HCT116 (cell line): ENCODE results near the gene MRPL44. TPM values are rescaled to one million over a fixed set of nuclear protein-coding genes. Genes with fewer than 3 reads are reported as not detected.

ENCODE experiments used
- ATAC-seq: fragments of 200-7000 bp; cut with Tn5 transposase; 2 replicates; pipeline ENCODE4 v1.9.1; 2020; ENCODE audit warnings: mild to moderate bottlenecking, moderate library complexity
- BruUV-seq: library from RNA; stranded (reverse); fragments of 400-500 nt; replicated peaks from 2 replicates; lab custom pipeline; 2021; lab: Mats Ljungman, UMichigan
- CTCF ChIA-PET: fragments of 300-600 bp; sonication (Branson Sonifier 250); formaldehyde crosslinking; loops from one replicate; lab custom pipeline; 2021; ENCODE audit warnings: antibody characterized with exemption; lab: Charles Lee
- POLR2A ChIA-PET: fragments of 300-600, 350-600 bp; sonication (Branson Sonifier 250); formaldehyde crosslinking; loops from one replicate; lab custom pipeline; 2021; ENCODE audit warnings: antibody characterized with exemption; lab: Charles Lee
- RAD21 ChIA-PET, 2 experiments: fragments of 300-600 bp; sonication (Branson Sonifier 250); formaldehyde crosslinking; loops; one replicate each; lab custom pipeline; 2023; ENCODE audit warnings: low total read pairs in 2 of 2; ENCODE audit not compliant: uncharacterized antibody in 2 of 2, unreplicated experiment in 2 of 2, low non-redundant PET in 1 of 2; lab: Charles Lee
- DNase-seq: peaks from one replicate; pipeline ENCODE4 v3.0.0-alpha.2; 2010; ENCODE audit warnings: low read depth, low spot score
- H2AFZ ChIP-seq: fragments of 200-600 bp; shearing (Covaris generic), sonication (generic); 2 replicates; pipeline ENCODE4 v1.6.1; 2017; ENCODE audit warnings: low read depth, mixed run types, mixed read lengths, antibody characterized with exemption, low read length; ENCODE audit not compliant: poor library complexity, severe bottlenecking
- H3K27ac ChIP-seq: 2 replicates; pipeline ENCODE4 v1.5.1; 2012; ENCODE audit warnings: low read depth, low read length
- H3K27me3 ChIP-seq: fragments of 200-600 bp; sonication (generic); 2 replicates; pipeline ENCODE4 v1.6.1; 2016; ENCODE audit warnings: mixed run types, low read length, mixed read lengths; ENCODE audit not compliant: insufficient read depth
- H3K36me3 ChIP-seq, 2 experiments: fragments of 200-500 bp in 1 of 2; fragments of 200-600 bp in 1 of 2; sonication (Bioruptor generic) in 1 of 2; sonication (generic) in 1 of 2; 2 replicates each; pipeline versions ENCODE4 v1.5.1 to v1.6.1; 2014 to 2016; ENCODE audit warnings: low read length in 2 of 2, inconsistent platforms in 1 of 2, mixed read lengths in 1 of 2, mixed run types in 1 of 2; ENCODE audit not compliant: insufficient read depth in 2 of 2, control insufficient read depth in 1 of 2
- H3K4me1 ChIP-seq, 2 experiments: fragments of 200-600 bp in 1 of 2; sonication (generic) in 1 of 2; 2 replicates each; pipeline versions ENCODE4 v1.5.1 to v1.6.1; 2012 to 2017; ENCODE audit warnings: low read length in 2 of 2, inconsistent platforms in 1 of 2, mild to moderate bottlenecking in 1 of 2, mixed read lengths in 1 of 2, mixed run types in 1 of 2, moderate library complexity in 1 of 2; ENCODE audit not compliant: insufficient read depth in 2 of 2, control insufficient read depth in 1 of 2
- H3K4me2 ChIP-seq: fragments of 200-600 bp; sonication (generic); 2 replicates; pipeline ENCODE4 v1.6.1; 2017; ENCODE audit warnings: mixed run types, low read length, mixed read lengths
- H3K4me3 ChIP-seq, 2 experiments: fragments of 200-600 bp in 1 of 2; sonication (generic) in 1 of 2; replicated peaks in 1 of 2; 2 replicates each; pipeline ENCODE4 v1.5.1; 2011 to 2016; ENCODE audit warnings: low read length in 2 of 2, control low read depth in 1 of 2, low read depth in 1 of 2, mild to moderate bottlenecking in 1 of 2, mixed read lengths in 1 of 2, mixed run types in 1 of 2
- H3K79me2 ChIP-seq: fragments of 200-600 bp; sonication (generic); 2 replicates; pipeline ENCODE4 v1.6.1; 2017; ENCODE audit warnings: mild to moderate bottlenecking, mixed run types, low read length, moderate library complexity, mixed read lengths; ENCODE audit not compliant: insufficient read depth
- H3K9ac ChIP-seq: fragments of 200-600 bp; sonication (generic); 2 replicates; pipeline ENCODE4 v1.6.1; 2016; ENCODE audit warnings: low read length, mixed read lengths
- H3K9me2 ChIP-seq: fragments of 200-600 bp; sonication (generic), shearing (Covaris generic); 2 replicates; pipeline ENCODE4 v1.6.1; 2017; ENCODE audit warnings: mixed run types, mild to moderate bottlenecking, moderate library complexity; ENCODE audit not compliant: insufficient read depth
- H3K9me3 ChIP-seq, 2 experiments: fragments of 200-500 bp in 1 of 2; fragments of 200-600 bp in 1 of 2; sonication (Bioruptor generic) in 1 of 2; sonication (generic) in 1 of 2; 2 replicates each; pipeline ENCODE4 v1.6.1; 2014 to 2017; ENCODE audit warnings: low read length in 2 of 2, mixed read lengths in 2 of 2, inconsistent platforms in 1 of 2, low read depth in 1 of 2, mild to moderate bottlenecking in 1 of 2, mixed run types in 1 of 2, moderate library complexity in 1 of 2; ENCODE audit not compliant: control insufficient read depth in 1 of 2, insufficient read depth in 1 of 2
- H4K20me1 ChIP-seq: fragments of 200-600 bp; sonication (generic), shearing (Covaris generic); 2 replicates; pipeline ENCODE4 v1.6.1; 2017; ENCODE audit warnings: mixed run types, mild to moderate bottlenecking, moderate library complexity; ENCODE audit not compliant: insufficient read depth
- CBX3 ChIP-seq: IDR thresholded peaks from 2 replicates; pipeline ENCODE4 v1.6.1; 2012; ENCODE audit warnings: low read depth
- CEBPB ChIP-seq: IDR thresholded peaks from 2 replicates; pipeline ENCODE4 v1.6.1; 2012; ENCODE audit warnings: low read depth
- ELF1 ChIP-seq: IDR thresholded peaks from 2 replicates; pipeline ENCODE4 v1.6.1; 2012; ENCODE audit warnings: low read depth, borderline replicate concordance
- EZH2 ChIP-seq: fragments of 200-600 bp; sonication (generic); IDR thresholded peaks from 2 replicates; pipeline ENCODE4 v1.6.1; 2017; ENCODE audit warnings: antibody characterized with exemption, mixed run types
- EZH2phosphoT487 ChIP-seq: fragments of 200-600 bp; IDR thresholded peaks from 2 replicates; pipeline ENCODE4 v1.6.1; 2018; ENCODE audit warnings: antibody characterized with exemption, borderline replicate concordance
- FOSL1 ChIP-seq: IDR thresholded peaks from 2 replicates; pipeline ENCODE4 v1.6.1; 2012; ENCODE audit warnings: low read depth
- JUND ChIP-seq: IDR thresholded peaks from 2 replicates; pipeline ENCODE4 v1.6.1; 2012
- POLR2A ChIP-seq: IDR thresholded peaks from 2 replicates; pipeline ENCODE4 v1.7.0; 2011; ENCODE audit warnings: borderline replicate concordance; ENCODE audit not compliant: insufficient read depth, insufficient read length; ENCODE audit errors: extremely low read depth
- POLR2AphosphoS5 ChIP-seq: IDR thresholded peaks from 2 replicates; pipeline ENCODE4 v1.6.1; 2011; ENCODE audit warnings: mild to moderate bottlenecking, low read depth, low read length, moderate library complexity
- RAD21 ChIP-seq: IDR thresholded peaks from 2 replicates; pipeline ENCODE4 v1.6.1; 2012; ENCODE audit warnings: low read depth, mild to moderate bottlenecking
- SIN3A ChIP-seq: IDR thresholded peaks from 2 replicates; pipeline ENCODE4 v1.6.1; 2012; ENCODE audit warnings: low read depth
- SP1 ChIP-seq: IDR thresholded peaks from 2 replicates; pipeline ENCODE4 v1.6.1; 2012; ENCODE audit warnings: low read depth
- SRF ChIP-seq: IDR thresholded peaks from 2 replicates; pipeline ENCODE4 v1.6.1; 2012; ENCODE audit warnings: low read depth
- TCF7L2 ChIP-seq: IDR thresholded peaks from 2 replicates; pipeline ENCODE4 v1.7.0; 2011; ENCODE audit warnings: borderline replicate concordance, inconsistent platforms; ENCODE audit not compliant: insufficient read depth, insufficient read length; ENCODE audit errors: extremely low read depth
- YY1 ChIP-seq: IDR thresholded peaks from 2 replicates; pipeline ENCODE4 v1.6.1; 2011; ENCODE audit warnings: low read length, low read depth, moderate library complexity, mild to moderate bottlenecking; ENCODE audit not compliant: insufficient replicate concordance; ENCODE audit errors: extremely low read depth
- ZNF274 ChIP-seq: fragments of 200-500 bp; sonication (Bioruptor generic); IDR thresholded peaks from 2 replicates; pipeline ENCODE4 v1.6.1; 2014; ENCODE audit warnings: mild to moderate bottlenecking, low read depth, low read length, inconsistent platforms
- intact Hi-C: fragments of 100-400 bp; cut with micrococcal nuclease; formaldehyde crosslinking; loops from 2 replicates; pipeline ENCODE4 v1.10.0; 2022
- total RNA-seq: library from RNA; stranded (reverse); gene quantifications from one replicate; pipeline ENCODE4 v1.2.1, GENCODE V29; 2021; ENCODE audit not compliant: unreplicated experiment
- TF ChIP-seq, protein P1 (sequence below): IDR thresholded peaks from 2 replicates; pipeline ENCODE4 v1.6.1; 2011; ENCODE audit warnings: mild to moderate bottlenecking, low read length, moderate library complexity; ENCODE audit not compliant: insufficient replicate concordance; ENCODE audit errors: extremely low read depth
- TF ChIP-seq, protein P2 (sequence below): IDR thresholded peaks from 2 replicates; pipeline ENCODE4 v1.6.1; 2012; ENCODE audit warnings: low read depth
- TF ChIP-seq, protein P3 (sequence below): IDR thresholded peaks from 2 replicates; pipeline ENCODE4 v1.6.1; 2012
- TF ChIP-seq, protein P4 (sequence below): IDR thresholded peaks from 2 replicates; pipeline ENCODE4 v1.6.1; 2012

MRPL44 gene
- total RNA-seq, 1 experiment from 2014 or later: 45.8 TPM

DNA sequence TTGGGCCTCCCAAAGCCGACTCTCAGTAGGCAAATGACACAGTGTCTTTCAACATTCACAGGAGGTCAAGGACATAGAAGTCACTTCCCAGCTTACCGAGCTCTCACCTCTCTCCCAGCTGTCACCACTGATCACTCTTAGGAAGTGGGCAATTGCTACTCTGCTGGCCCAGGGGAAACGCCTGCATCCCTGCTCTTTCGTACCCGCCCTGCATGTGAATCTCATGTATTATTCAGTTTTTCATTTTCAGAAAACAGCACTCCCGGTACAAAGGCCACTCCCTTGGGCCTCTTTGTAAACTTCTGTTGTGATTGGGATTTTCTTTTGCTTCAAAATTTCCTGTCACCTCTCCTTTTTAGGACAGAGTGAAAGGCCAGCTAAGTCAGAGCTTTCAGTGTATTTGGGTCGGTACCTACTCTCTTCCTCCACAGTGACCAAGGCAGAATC, 15.4 kb downstream of the MRPL44 start:
- DNase-seq: no peak
- Histone ChIP-seq H2AFZ (no peak overlapping the region), H3K9me3 (no peaks in the 10 kb centered on the region), H3K4me2 (no peak overlapping the region), H3K79me2 (no peaks in the 10 kb centered on the region), H3K9ac (no peak overlapping the region), H3K27ac (no peak overlapping the region), H3K27me3 (no peaks in the 10 kb centered on the region), H3K4me3 (no peak overlapping the region), H3K9me2 (no peaks in the 10 kb centered on the region), H3K4me1 (no peaks in the 10 kb centered on the region), H3K36me3 (no peaks in the 10 kb centered on the region)
- ATAC-seq: no peak
- RAD21 ChIA-PET: interaction anchor here in 1 of 2 experiments (1.1 kb wide), 1 partner anchor 477 kb away, joined by 3 read pairs; no protein-coding TSS in a partner anchor
- no TSS peak for BruUV-seq
- CTCF ChIA-PET: interaction anchor here (6.2 kb wide), 1 partner anchor 311 kb away, joined by 170 read pairs; no protein-coding TSS in a partner anchor
- TF ChIP-seq JUND (no peak), EZH2 (no peak), EZH2phosphoT487 (no peak), ZNF274 (no peak), POLR2AphosphoS5 (no peak), SRF (no peak), FOSL1 (no peak), POLR2A (no peak), CBX3 (no peak), ELF1 (no peak), TCF7L2 (no peak), YY1 (no peak), SP1 (no peak), CEBPB (no peak), SIN3A (no peak), RAD21 (no peak)
- TF ChIP-seq, protein P1, sequence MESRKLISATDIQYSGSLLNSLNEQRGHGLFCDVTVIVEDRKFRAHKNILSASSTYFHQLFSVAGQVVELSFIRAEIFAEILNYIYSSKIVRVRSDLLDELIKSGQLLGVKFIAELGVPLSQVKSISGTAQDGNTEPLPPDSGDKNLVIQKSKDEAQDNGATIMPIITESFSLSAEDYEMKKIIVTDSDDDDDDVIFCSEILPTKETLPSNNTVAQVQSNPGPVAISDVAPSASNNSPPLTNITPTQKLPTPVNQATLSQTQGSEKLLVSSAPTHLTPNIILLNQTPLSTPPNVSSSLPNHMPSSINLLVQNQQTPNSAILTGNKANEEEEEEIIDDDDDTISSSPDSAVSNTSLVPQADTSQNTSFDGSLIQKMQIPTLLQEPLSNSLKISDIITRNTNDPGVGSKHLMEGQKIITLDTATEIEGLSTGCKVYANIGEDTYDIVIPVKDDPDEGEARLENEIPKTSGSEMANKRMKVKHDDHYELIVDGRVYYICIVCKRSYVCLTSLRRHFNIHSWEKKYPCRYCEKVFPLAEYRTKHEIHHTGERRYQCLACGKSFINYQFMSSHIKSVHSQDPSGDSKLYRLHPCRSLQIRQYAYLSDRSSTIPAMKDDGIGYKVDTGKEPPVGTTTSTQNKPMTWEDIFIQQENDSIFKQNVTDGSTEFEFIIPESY: no peak
- TF ChIP-seq, protein P2, sequence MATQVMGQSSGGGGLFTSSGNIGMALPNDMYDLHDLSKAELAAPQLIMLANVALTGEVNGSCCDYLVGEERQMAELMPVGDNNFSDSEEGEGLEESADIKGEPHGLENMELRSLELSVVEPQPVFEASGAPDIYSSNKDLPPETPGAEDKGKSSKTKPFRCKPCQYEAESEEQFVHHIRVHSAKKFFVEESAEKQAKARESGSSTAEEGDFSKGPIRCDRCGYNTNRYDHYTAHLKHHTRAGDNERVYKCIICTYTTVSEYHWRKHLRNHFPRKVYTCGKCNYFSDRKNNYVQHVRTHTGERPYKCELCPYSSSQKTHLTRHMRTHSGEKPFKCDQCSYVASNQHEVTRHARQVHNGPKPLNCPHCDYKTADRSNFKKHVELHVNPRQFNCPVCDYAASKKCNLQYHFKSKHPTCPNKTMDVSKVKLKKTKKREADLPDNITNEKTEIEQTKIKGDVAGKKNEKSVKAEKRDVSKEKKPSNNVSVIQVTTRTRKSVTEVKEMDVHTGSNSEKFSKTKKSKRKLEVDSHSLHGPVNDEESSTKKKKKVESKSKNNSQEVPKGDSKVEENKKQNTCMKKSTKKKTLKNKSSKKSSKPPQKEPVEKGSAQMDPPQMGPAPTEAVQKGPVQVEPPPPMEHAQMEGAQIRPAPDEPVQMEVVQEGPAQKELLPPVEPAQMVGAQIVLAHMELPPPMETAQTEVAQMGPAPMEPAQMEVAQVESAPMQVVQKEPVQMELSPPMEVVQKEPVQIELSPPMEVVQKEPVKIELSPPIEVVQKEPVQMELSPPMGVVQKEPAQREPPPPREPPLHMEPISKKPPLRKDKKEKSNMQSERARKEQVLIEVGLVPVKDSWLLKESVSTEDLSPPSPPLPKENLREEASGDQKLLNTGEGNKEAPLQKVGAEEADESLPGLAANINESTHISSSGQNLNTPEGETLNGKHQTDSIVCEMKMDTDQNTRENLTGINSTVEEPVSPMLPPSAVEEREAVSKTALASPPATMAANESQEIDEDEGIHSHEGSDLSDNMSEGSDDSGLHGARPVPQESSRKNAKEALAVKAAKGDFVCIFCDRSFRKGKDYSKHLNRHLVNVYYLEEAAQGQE: no peak
- TF ChIP-seq, protein P3, sequence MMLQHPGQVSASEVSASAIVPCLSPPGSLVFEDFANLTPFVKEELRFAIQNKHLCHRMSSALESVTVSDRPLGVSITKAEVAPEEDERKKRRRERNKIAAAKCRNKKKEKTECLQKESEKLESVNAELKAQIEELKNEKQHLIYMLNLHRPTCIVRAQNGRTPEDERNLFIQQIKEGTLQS: no peak
- TF ChIP-seq, protein P4, sequence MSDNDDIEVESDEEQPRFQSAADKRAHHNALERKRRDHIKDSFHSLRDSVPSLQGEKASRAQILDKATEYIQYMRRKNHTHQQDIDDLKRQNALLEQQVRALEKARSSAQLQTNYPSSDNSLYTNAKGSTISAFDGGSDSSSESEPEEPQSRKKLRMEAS: no peak
- TF ChIP-seq, all 23 proteins: peak for 0
- intact Hi-C loops: loop anchor here (5.0 to 10.0 kb wide), 3 partner anchors 675 to 1032 kb away; no protein-coding TSS in a partner anchor
- peaks cover 3% of the 10 kb centered on the region; the same call in 1 of the 2 replicates for H4K20me1 ChIP-seq
- POLR2A ChIA-PET: no interaction called here
